Esophagus squamous epithelium (tissue), 5 donors: Measurements from ENCODE around the gene SSH3. TPM values are rescaled to one million over a fixed set of nuclear protein-coding genes. Genes with fewer than 3 reads are reported as not detected.

ENCODE experiments used
- DNase-seq: peaks from one replicate; lab custom pipeline; 2025; lab: John Stamatoyannopoulos, UW
- H3K27ac ChIP-seq, 4 donors: fragments of 200-600 bp; sonication (generic); one replicate each; pipeline ENCODE4 v1.5.1; 2016 to 2019; ENCODE audit warnings: mild to moderate bottlenecking in 1 of 4
- H3K27me3 ChIP-seq, 4 donors: fragments of 200-600 bp; sonication (generic); 1 replicate in 3 of 4; 2 replicates in 1 of 4; pipeline versions ENCODE4 v1.5.1 to v1.6.0; 2017 to 2021; ENCODE audit warnings: antibody characterized with exemption in 1 of 4
- H3K36me3 ChIP-seq, 3 donors: fragments of 200-600 bp; sonication (generic); one replicate each; pipeline ENCODE4 v1.5.1; 2016 to 2019
- H3K4me1 ChIP-seq, 3 donors: fragments of 200-600 bp; sonication (generic); one replicate each; pipeline ENCODE4 v1.5.1; 2017 to 2019
- H3K4me3 ChIP-seq, 4 donors: fragments of 200-600 bp; sonication (generic); 1 replicate in 3 of 4; 2 replicates in 1 of 4; pipeline ENCODE4 v1.5.1; 2016 to 2019; ENCODE audit warnings: mild to moderate bottlenecking in 2 of 4, moderate library complexity in 1 of 4
- H3K9me3 ChIP-seq, 3 donors: fragments of 200-600 bp; sonication (generic); one replicate each; pipeline ENCODE4 v1.5.1; 2016 to 2019
- POLR2A ChIP-seq, 4 donors: fragments of 450-650 bp; IDR thresholded peaks; one replicate each; pipeline ENCODE4 v1.6.1; 2017; ENCODE audit warnings: antibody characterized with exemption in 4 of 4, mild to moderate bottlenecking in 4 of 4, moderate library complexity in 3 of 4
- WGBS, 2 donors: methylation state at CpG; one replicate each; pipeline ENCODE4 v1.1.5; 2018; 5-methylcytosine and 5-hydroxymethylcytosine counted together
- intact Hi-C: fragments of 100-400 bp; cut with DNase I; formaldehyde crosslinking; loops from one replicate; pipeline ENCODE4 v1.15.0; 2022
- total RNA-seq, 4 donors: library from RNA; depleted of rRNA; stranded (reverse); fragments of >200 nt; gene quantifications; one replicate each; pipeline ENCODE4 v1.1.0, GENCODE V29; 2016
- TF ChIP-seq, protein P1 (sequence below), 6 experiments: fragments of 450-650 bp in 4 of 6; fragments of 200-600 bp in 2 of 6; sonication (generic) in 2 of 6; IDR thresholded peaks; one replicate each; pipeline ENCODE4 v1.5.1; 2016 to 2019; ENCODE audit warnings: antibody characterized with exemption in 6 of 6, mild to moderate bottlenecking in 4 of 6, moderate library complexity in 4 of 6
- donor health status: DM: yes; HTN: yes; CAD: no.

Gene SSH3
- total RNA-seq, 4 donors from 2014 or later: 51.4 to 78.4 (median 64.8) TPM

DNA sequence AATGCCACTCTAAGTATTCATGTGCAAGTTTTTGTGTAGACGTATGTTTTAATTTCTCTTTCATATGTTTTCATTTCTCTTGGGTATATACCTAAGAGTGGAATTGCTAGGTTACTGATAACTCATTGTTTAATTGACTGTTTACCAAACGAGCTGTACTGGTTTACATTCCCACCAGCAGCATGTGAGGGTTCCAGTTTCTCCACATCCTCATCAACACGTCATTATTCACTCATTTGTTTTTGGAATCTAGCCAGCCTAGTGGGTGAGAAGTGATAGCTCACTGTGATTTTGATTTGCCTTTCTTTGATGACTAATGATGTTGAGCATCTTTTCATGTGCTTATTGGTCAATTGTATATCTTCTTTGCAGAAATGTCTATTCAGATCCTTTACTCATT, 10.2 kb upstream of the SSH3 start:
- no peak overlapping the region for H3K4me3 ChIP-seq
- H3K4me1 ChIP-seq: peaks cover 35 to 55% (median 41%) of the 10 kb centered on the region in 3 donors
- DNase-seq: no peak
- peaks cover 5 to 71% (median 29%) of the 10 kb centered on the region in 3 donors for H3K36me3 ChIP-seq
- intact Hi-C loops: no loop called here
- H3K9me3 ChIP-seq: peaks cover 0 to 12% (median 9%) of the 10 kb centered on the region in 3 donors
- 10 to 16% methylated on average over 3 of the region's 3 CpGs for WGBS, 2 donors
- H3K27ac ChIP-seq: peak overlapping the region; percentile 44 to 96 (median 90)
- TF ChIP-seq, protein P1, sequence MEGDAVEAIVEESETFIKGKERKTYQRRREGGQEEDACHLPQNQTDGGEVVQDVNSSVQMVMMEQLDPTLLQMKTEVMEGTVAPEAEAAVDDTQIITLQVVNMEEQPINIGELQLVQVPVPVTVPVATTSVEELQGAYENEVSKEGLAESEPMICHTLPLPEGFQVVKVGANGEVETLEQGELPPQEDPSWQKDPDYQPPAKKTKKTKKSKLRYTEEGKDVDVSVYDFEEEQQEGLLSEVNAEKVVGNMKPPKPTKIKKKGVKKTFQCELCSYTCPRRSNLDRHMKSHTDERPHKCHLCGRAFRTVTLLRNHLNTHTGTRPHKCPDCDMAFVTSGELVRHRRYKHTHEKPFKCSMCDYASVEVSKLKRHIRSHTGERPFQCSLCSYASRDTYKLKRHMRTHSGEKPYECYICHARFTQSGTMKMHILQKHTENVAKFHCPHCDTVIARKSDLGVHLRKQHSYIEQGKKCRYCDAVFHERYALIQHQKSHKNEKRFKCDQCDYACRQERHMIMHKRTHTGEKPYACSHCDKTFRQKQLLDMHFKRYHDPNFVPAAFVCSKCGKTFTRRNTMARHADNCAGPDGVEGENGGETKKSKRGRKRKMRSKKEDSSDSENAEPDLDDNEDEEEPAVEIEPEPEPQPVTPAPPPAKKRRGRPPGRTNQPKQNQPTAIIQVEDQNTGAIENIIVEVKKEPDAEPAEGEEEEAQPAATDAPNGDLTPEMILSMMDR (IDR thresholded peaks at IDR 0.05): peak in 1 of 6 experiments; percentile 4
- TF ChIP-seq POLR2A (IDR thresholded peaks at IDR 0.05): no peak
- H3K27me3 ChIP-seq: no peaks in the 10 kb centered on the region

DNA sequence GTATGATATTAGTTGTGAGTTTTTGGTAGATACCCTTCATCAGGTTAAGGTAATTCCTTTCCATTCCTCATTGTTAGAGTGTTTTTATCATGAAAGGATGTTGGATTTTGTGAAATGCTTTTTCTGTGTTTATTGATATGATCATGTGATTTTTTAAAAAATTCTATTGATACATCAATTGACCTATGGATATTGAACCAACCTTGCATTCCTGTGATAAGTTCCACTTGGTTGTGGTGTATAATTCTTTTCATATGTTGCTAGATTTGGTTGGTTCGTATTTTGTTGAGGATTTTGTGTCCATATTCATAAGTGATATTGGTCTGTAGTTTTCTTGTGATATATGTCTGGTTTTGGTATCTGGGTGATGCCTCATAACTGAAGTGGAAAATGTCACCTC, 7.5 kb upstream of the SSH3 start:
- intact Hi-C loops: no loop called here
- peaks cover 22 to 93% (median 48%) of the 10 kb centered on the region in 3 donors for H3K36me3 ChIP-seq

DNA sequence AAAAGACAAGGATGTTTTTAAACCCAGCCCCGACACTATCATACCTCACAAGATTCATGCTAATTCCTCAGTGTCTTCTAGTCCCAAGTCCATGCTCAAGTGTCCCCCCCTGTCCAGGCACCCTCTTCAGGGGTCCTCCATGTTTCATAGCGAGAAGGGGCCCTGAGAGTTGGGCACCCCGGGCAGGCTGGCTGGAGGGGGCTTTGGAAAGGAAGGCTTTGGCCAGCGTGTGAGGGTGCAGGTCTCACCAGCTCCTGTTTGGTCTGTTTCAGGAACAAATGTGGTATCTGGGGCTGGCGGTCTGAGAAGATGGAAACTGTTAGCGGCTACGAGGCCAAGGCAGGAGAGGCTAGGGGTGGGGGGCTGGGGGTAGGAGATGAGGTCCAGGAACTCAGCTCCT, 4.5 kb upstream of the SSH3 start:
- H3K4me3 ChIP-seq: no peak overlapping the region
- WGBS, 2 donors: 92 to 94% methylated on average over 5 of the region's 7 CpGs
- TF ChIP-seq, protein P1 (IDR thresholded peaks at IDR 0.05): no peak
- TF ChIP-seq POLR2A (IDR thresholded peaks at IDR 0.05): no peak
- no peaks in the 10 kb centered on the region for H3K27me3 ChIP-seq
- H3K27ac ChIP-seq: no peak overlapping the region
- no peak for DNase-seq
- intact Hi-C loops: no loop called here
- peaks cover 33 to 82% (median 46%) of the 10 kb centered on the region in 3 donors for H3K36me3 ChIP-seq
- H3K4me1 ChIP-seq: peaks cover 18 to 30% (median 20%) of the 10 kb centered on the region in 3 donors
- peaks cover 0 to 12% (median 9%) of the 10 kb centered on the region in 3 donors for H3K9me3 ChIP-seq

More for the DNA sequence above, 7.5 kb upstream of the SSH3 start:
- H3K27ac ChIP-seq: no peak overlapping the region
- H3K4me1 ChIP-seq: peaks cover 17 to 36% (median 27%) of the 10 kb centered on the region in 3 donors
- no peak for DNase-seq
- no peaks in the 10 kb centered on the region for H3K27me3 ChIP-seq
- H3K9me3 ChIP-seq: peaks cover 0 to 12% (median 9%) of the 10 kb centered on the region in 3 donors
- no peak overlapping the region for H3K4me3 ChIP-seq
- TF ChIP-seq POLR2A (IDR thresholded peaks at IDR 0.05): no peak
- 96 to 100% methylated on average over 1 of the region's 1 CpG for WGBS, 2 donors

DNA sequence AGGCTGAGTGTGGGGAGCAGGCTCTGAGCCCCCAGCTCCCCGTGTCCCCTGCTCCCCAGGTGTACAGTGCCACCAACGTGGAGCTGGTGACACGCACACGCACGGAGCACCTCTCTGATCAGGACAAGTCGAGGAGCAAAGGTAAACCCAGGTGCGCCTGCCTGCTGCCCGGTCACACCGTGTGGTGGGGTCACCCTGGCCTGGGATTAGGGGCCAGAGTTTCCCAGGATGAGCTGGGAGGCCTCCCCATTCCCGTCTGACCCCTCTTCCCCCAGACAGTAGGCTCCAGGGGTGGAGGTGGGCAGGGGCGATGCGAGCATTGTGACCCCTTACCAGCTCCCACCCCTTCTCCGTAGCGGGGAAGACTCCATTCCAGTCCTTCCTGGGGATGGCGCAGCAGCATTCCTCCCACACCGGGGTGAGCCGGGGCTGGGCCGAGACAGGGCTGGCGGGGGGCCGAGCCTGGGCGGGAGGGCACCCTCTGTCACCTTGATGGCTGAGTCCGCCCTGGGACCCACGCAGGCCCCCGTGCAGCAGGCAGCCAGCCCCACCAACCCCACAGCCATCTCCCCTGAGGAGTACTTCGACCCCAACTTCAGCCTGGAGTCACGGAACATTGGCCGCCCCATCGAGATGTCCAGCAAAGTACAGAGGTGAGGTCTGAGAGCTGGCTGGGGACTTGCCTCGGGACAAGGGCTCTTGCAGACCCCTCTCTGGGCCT, 3.7 kb upstream of the SSH3 start:
- H3K36me3 ChIP-seq: peaks cover 33 to 74% (median 46%) of the 10 kb centered on the region in 3 donors
- H3K27me3 ChIP-seq: no peaks in the 10 kb centered on the region
- intact Hi-C loops: no loop called here
- DNase-seq: no peak
- peaks cover 26 to 34% (median 27%) of the 10 kb centered on the region in 3 donors for H3K4me1 ChIP-seq
- H3K9me3 ChIP-seq: peaks cover 0 to 12% (median 9%) of the 10 kb centered on the region in 3 donors
- TF ChIP-seq, protein P1 (IDR thresholded peaks at IDR 0.05): no peak
- TF ChIP-seq POLR2A (IDR thresholded peaks at IDR 0.05): no peak
- H3K27ac ChIP-seq: no peak overlapping the region
- no peak overlapping the region for H3K4me3 ChIP-seq
- 80 to 100% methylated on average over 2 of the region's 29 CpGs for WGBS, 2 donors

DNA sequence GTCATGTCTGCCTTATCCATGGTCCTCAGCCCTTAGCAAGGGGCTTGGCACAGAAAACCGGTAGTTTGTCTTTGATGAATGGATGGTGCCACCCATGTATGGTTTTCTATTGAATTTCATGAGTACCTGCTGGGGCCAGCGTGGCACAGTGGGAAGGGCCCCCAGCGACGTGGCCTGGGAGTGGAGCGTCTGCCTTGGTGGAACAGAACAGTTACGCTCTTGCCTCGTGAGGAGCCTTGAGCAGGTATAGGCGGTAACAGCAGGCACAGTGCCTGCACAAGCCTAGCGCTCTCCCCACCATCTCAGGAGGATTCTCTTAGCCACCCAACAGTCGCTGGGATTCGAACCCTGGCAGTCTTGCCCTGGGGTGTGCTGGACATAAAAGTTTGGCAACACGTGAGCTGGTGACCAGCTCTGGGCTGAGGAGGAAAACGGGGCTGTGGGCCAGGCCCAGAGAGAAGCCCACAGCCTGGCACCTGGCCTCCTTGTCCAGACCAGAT, 3.0 kb upstream of the SSH3 start:
- TF ChIP-seq POLR2A (IDR thresholded peaks at IDR 0.05): no peak
- TF ChIP-seq, protein P1 (IDR thresholded peaks at IDR 0.05): no peak
- peaks cover 32 to 67% (median 43%) of the 10 kb centered on the region in 3 donors for H3K36me3 ChIP-seq
- H3K27ac ChIP-seq: no peak overlapping the region
- H3K4me3 ChIP-seq: no peak overlapping the region
- WGBS, 2 donors: 96% methylated on average over 5 of the region's 13 CpGs; no CpG with 5 or more reads in 1 of the 2 donors
- peaks cover 30 to 40% (median 31%) of the 10 kb centered on the region in 3 donors for H3K4me1 ChIP-seq
- no peak for DNase-seq
- H3K9me3 ChIP-seq: peaks cover 0 to 9% (median 8%) of the 10 kb centered on the region in 3 donors
- intact Hi-C loops: no loop called here
- no peaks in the 10 kb centered on the region for H3K27me3 ChIP-seq
